GM06990 (cell line): ENCODE results near the gene STARD8.

Experiments
- DNase-seq: peaks from one replicate; pipeline ENCODE4 v3.0.0-alpha.2; 2011; ENCODE audit not compliant: insufficient read length; ENCODE audit errors: extremely low read depth
- H3K27me3 ChIP-seq: replicated peaks from 2 replicates; pipeline ENCODE4 v1.6.0; 2011; ENCODE audit warnings: low read length; ENCODE audit not compliant: control insufficient read depth, insufficient read depth
- H3K36me3 ChIP-seq: 2 replicates; pipeline ENCODE4 v1.5.1; 2011; ENCODE audit warnings: low read length; ENCODE audit not compliant: control insufficient read depth, insufficient read depth
- H3K4me3 ChIP-seq: replicated peaks from 2 replicates; pipeline ENCODE4 v1.5.1; 2011; ENCODE audit warnings: low read depth, mild to moderate bottlenecking, control low read depth, low read length
- CTCF ChIP-seq: IDR thresholded peaks from 2 replicates; pipeline ENCODE4 v1.5.1; 2011; ENCODE audit warnings: low read length, control low read depth, mild to moderate bottlenecking, inconsistent platforms; ENCODE audit not compliant: insufficient read depth, poor library complexity, severe bottlenecking

Gene STARD8

DNA sequence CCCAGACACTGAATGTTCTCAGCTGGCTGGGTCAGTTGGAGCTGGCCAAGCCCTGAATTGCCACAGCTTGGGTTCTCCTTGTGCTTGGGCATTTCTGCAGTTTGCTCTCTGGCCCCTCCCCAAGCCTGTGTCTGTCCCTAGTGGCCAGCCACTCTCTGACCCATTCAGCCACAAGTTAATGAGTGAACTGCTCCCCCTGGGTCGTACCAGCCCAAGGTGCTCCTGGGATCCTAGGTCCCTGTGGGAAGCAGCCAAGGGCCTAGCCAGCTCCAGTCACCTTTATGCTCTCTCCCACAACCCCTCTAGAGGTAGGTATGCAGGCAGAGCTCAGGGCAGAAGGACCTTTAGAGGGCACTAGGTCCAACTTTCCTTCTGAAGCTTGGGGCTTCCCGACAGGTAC, 51.5 kb downstream of the STARD8 start:
- H3K4me3 ChIP-seq, result no peak overlapping the region
- DNase-seq, result no peak
- TF ChIP-seq CTCF, result no peak
- H3K27me3 ChIP-seq, result no peaks in the 10 kb centered on the region; the same call in 1 of the 2 replicates
- H3K36me3 ChIP-seq, result no peaks in the 10 kb centered on the region

- TF ChIP-seq CTCF, result no peak
- DNase-seq, result no peak
- Histone ChIP-seq H3K4me3 (no peak overlapping the region), H3K27me3 (no peaks in the 10 kb centered on the region; the same call in 1 of the 2 replicates), H3K36me3 (no peaks in the 10 kb centered on the region)
These were observed 52.7 kb downstream of the STARD8 start for GRCh38 chrX:68699960-68700746.

DNA sequence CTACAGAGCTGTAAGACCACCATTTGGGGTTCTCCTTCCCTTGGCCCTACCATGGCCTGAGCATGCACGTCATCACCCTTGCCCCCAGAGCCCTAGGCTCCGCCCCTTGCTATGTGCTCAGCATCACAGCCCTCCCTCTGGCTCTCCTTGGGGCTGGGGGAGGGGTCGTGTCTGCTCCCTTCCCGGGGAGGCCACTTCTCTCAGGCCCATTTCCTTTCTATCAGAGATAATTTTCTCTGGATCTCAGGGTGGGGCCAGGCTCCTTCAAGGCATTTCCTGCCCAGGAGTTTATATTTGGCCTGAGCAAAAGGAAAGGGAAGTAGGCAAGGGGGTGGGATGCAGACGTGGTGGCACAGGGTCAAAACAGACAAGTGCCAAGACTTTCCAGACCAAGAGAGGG, 55.9 kb downstream of the STARD8 start:
- DNase-seq, result no peak
- TF ChIP-seq CTCF, result no peak
- H3K4me3 ChIP-seq, result no peak overlapping the region
- H3K27me3 ChIP-seq, result no peaks in the 10 kb centered on the region; the same call in 1 of the 2 replicates
- H3K36me3 ChIP-seq, result no peaks in the 10 kb centered on the region

GRCh38 chrX:68703846-68704245, 56.4 kb downstream of the STARD8 start:
- Histone ChIP-seq H3K27me3 (no peaks in the 10 kb centered on the region; the same call in 1 of the 2 replicates), H3K36me3 (no peaks in the 10 kb centered on the region), H3K4me3 (no peak overlapping the region)
- no peak for TF ChIP-seq CTCF
- DNase-seq, result no peak

GRCh38 chrX:68705986-68706385, 58.5 kb downstream of the STARD8 start:
- no peak for DNase-seq
- H3K27me3 ChIP-seq, result no peaks in the 10 kb centered on the region; the same call in 1 of the 2 replicates
- TF ChIP-seq CTCF, result no peak
- H3K4me3 ChIP-seq, result no peak overlapping the region
- H3K36me3 ChIP-seq, result no peaks in the 10 kb centered on the region
